Type B pancreatic cell (in vitro differentiated cells): ENCODE data around the gene PNRC1. TPM values are rescaled to one million over a fixed set of nuclear protein-coding genes. Genes with fewer than 3 reads are reported as not detected.

Experiments used
- DNase-seq: peaks from one replicate; pipeline ENCODE4 v3.0.0; 2021; ENCODE audit warnings: mixed read lengths; ENCODE audit not compliant: unreplicated experiment; ENCODE audit errors: extremely low spot score
- H3K27ac Mint-ChIP-seq: 2 replicates; pipeline ENCODE4 v1.8.0; 2021; ENCODE audit warnings: mild to moderate bottlenecking, mixed read lengths
- H3K27me3 Mint-ChIP-seq: 2 replicates; pipeline ENCODE4 v1.8.0; 2021; ENCODE audit warnings: mixed read lengths
- H3K36me3 Mint-ChIP-seq: 2 replicates; pipeline ENCODE4 v1.8.0; 2021; ENCODE audit warnings: mixed read lengths
- H3K4me1 Mint-ChIP-seq: one replicate; pipeline ENCODE4 v1.8.0; 2021; ENCODE audit warnings: mixed read lengths; ENCODE audit not compliant: unreplicated experiment
- H3K4me3 Mint-ChIP-seq: 2 replicates; pipeline ENCODE4 v1.8.0; 2021; ENCODE audit warnings: mild to moderate bottlenecking, mixed read lengths
- H3K9me3 Mint-ChIP-seq: 2 replicates; pipeline ENCODE4 v1.8.0; 2021; ENCODE audit warnings: mixed read lengths
- CTCF ChIP-seq: fragments of 200-600 bp; sonication (generic); conservative IDR thresholded peaks from 2 replicates; pipeline ENCODE4 v1.5.0; 2021; ENCODE audit warnings: antibody characterized with exemption, mild to moderate bottlenecking
- total RNA-seq: library from RNA; stranded (reverse); gene quantifications from 2 replicates; pipeline ENCODE4 v1.2.1, GENCODE V29; 2021; ENCODE audit warnings: low replicate concordance

PNRC1 gene
- total RNA-seq, 1 donor from 2014 or later = 140 TPM

DNA sequence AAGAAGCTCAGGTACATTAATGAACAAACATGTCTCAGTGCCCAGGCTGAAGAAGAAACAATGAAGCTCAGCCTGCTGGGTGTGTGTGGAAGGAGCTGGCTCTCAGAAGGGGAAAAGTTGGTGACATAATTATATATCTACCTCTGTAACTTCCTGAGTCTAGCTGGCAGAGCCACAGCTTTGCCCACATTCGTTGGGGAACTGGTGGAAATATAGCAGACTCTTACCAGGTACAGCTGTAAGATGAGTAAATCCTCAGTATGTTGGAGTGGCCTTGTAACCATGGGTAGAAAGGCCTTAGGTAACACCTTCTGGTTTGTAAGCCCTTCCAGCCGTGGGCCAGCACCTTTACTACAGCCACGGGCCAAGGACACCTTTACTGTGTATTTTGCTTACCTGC lies 29.9 kb upstream of the PNRC1 start:
- H3K27me3 Mint-ChIP-seq = no peaks in the 10 kb centered on the region

GRCh38 chr6:89051676-89052075 lies 28.9 kb upstream of the PNRC1 start:
- no peak for DNase-seq
- Mint-ChIP-seq H3K27me3 (no peaks in the 10 kb centered on the region), H3K4me3 (no peak overlapping the region), H3K4me1 (peaks cover 21% of the 10 kb centered on the region), H3K27ac (no peak overlapping the region), H3K36me3 (no peaks in the 10 kb centered on the region), H3K9me3 (peaks cover 4% of the 10 kb centered on the region)
- no peak for TF ChIP-seq CTCF

More for the DNA sequence above, 29.9 kb upstream of the PNRC1 start:
- no peak overlapping the region for H3K27ac Mint-ChIP-seq
- peaks cover 21% of the 10 kb centered on the region for H3K4me1 Mint-ChIP-seq
- TF ChIP-seq CTCF = no peak
- peaks cover 4% of the 10 kb centered on the region for H3K9me3 Mint-ChIP-seq
- no peak overlapping the region for H3K4me3 Mint-ChIP-seq
- H3K36me3 Mint-ChIP-seq = no peaks in the 10 kb centered on the region
- DNase-seq = no peak

- Mint-ChIP-seq H3K27ac (no peak overlapping the region), H3K36me3 (no peaks in the 10 kb centered on the region), H3K9me3 (peaks cover 4% of the 10 kb centered on the region), H3K4me1 (peaks cover under 1% of the 10 kb centered on the region), H3K27me3 (no peaks in the 10 kb centered on the region), H3K4me3 (no peak overlapping the region)
- no peak for DNase-seq
- no peak for TF ChIP-seq CTCF
Observed at GRCh38 chr6:89054208-89054607, 26.3 kb upstream of the PNRC1 start.

GRCh38 chr6:89057759-89058158 lies 22.8 kb upstream of the PNRC1 start:
- Mint-ChIP-seq H3K4me1 (no peaks in the 10 kb centered on the region), H3K9me3 (peaks cover 4% of the 10 kb centered on the region), H3K27ac (no peak overlapping the region), H3K4me3 (no peak overlapping the region), H3K27me3 (no peaks in the 10 kb centered on the region), H3K36me3 (no peaks in the 10 kb centered on the region)
- no peak for DNase-seq
- TF ChIP-seq CTCF = no peak

DNA sequence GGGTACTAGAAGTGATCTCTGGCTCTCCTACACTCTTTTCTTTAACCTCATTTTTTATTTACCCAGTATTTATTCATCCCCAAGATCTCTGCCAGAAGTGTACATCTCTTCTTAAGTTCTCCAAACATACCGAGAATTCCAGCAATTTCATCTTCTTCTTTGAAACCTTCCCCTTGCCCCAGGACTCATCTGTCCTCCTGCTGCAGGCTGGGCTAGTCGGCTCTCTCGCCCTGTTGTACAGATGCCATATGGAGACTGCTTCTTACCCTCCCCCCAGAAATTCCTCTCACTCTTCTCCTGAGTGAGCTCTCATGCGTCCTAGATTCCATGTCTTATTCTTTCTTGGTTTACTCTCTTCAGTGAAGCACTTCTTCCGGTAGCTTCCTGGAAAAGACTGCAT lies 21.9 kb upstream of the PNRC1 start:
- no peaks in the 10 kb centered on the region for H3K27me3 Mint-ChIP-seq
- no peak for TF ChIP-seq CTCF
- no peaks in the 10 kb centered on the region for H3K36me3 Mint-ChIP-seq
- H3K9me3 Mint-ChIP-seq = peaks cover 4% of the 10 kb centered on the region
- DNase-seq = no peak
- no peak overlapping the region for H3K27ac Mint-ChIP-seq
- H3K4me3 Mint-ChIP-seq = no peak overlapping the region
- H3K4me1 Mint-ChIP-seq = no peaks in the 10 kb centered on the region

GRCh38 chr6:89059227-89059626 lies 21.3 kb upstream of the PNRC1 start:
- DNase-seq = no peak
- no peak overlapping the region for H3K4me3 Mint-ChIP-seq
- H3K36me3 Mint-ChIP-seq = no peaks in the 10 kb centered on the region
- H3K9me3 Mint-ChIP-seq = no peaks in the 10 kb centered on the region
- no peaks in the 10 kb centered on the region for H3K4me1 Mint-ChIP-seq
- H3K27ac Mint-ChIP-seq = no peak overlapping the region
- no peaks in the 10 kb centered on the region for H3K27me3 Mint-ChIP-seq
- no peak for TF ChIP-seq CTCF
